Breast epithelium (tissue), 3 donors: ENCODE measurements around the gene JADE2.

Experiments used
- CTCF ChIP-seq, 3 donors: fragments of 450-650 bp; IDR thresholded peaks; one replicate each; pipeline ENCODE4 v1.5.1; 2016 to 2017; ENCODE audit warnings: antibody characterized with exemption in 3 of 3, mild to moderate bottlenecking in 3 of 3, moderate library complexity in 3 of 3
- POLR2A ChIP-seq: fragments of 450-650 bp; IDR thresholded peaks from one replicate; pipeline ENCODE4 v1.6.1; 2016; ENCODE audit warnings: antibody characterized with exemption, mild to moderate bottlenecking, moderate library complexity

GRCh38 chr5:134517553-134517952 is 7.9 kb upstream of the JADE2 start:
- no peak for TF ChIP-seq CTCF (IDR thresholded peaks at IDR 0.05)
- TF ChIP-seq POLR2A: no peak
